Retinal pigment epithelial cell (primary cell): ENCODE data around the gene KRTAP10-11.

Experiments used
- DNase-seq: peaks from one replicate; pipeline ENCODE4 v3.0.0-alpha.2; 2010; ENCODE audit warnings: low read depth
- H3K4me3 ChIP-seq: 2 replicates; pipeline ENCODE4 v1.5.1; 2011; ENCODE audit warnings: mild to moderate bottlenecking, low read length, control low read depth, moderate library complexity
- CTCF ChIP-seq: conservative IDR thresholded peaks from 2 replicates; pipeline ENCODE4 v1.5.1; 2011; ENCODE audit warnings: low read depth, low read length, control low read depth, inconsistent platforms

The KRTAP10-11 gene

GRCh38 chr21:44612669-44613229, 33.5 kb upstream of the KRTAP10-11 start:
- no peak for TF ChIP-seq CTCF
- DNase-seq, result no peak
- no peak overlapping the region for H3K4me3 ChIP-seq

GRCh38 chr21:44613386-44614155, 32.6 kb upstream of the KRTAP10-11 start:
- no peak for TF ChIP-seq CTCF
- no peak overlapping the region for H3K4me3 ChIP-seq
- no peak for DNase-seq

- no peak for DNase-seq
- H3K4me3 ChIP-seq, result no peak overlapping the region
- no peak for TF ChIP-seq CTCF
Measured at GRCh38 chr21:44614161-44614631, 32.0 kb upstream of the KRTAP10-11 start.

- DNase-seq, result no peak
- H3K4me3 ChIP-seq, result no peak overlapping the region
- TF ChIP-seq CTCF, result no peak
Measured at GRCh38 chr21:44614961-44615391, 31.2 kb upstream of the KRTAP10-11 start.

- no peak for DNase-seq
- H3K4me3 ChIP-seq, result no peak overlapping the region
- TF ChIP-seq CTCF, result no peak
Measured at GRCh38 chr21:44615466-44615865, 30.7 kb upstream of the KRTAP10-11 start.

- no peak overlapping the region for H3K4me3 ChIP-seq
Measured at GRCh38 chr21:44615911-44616590, 30.2 kb upstream of the KRTAP10-11 start.

More at GRCh38 chr21:44615911-44616590, 30.2 kb upstream of the KRTAP10-11 start:
- DNase-seq, result no peak
- no peak for TF ChIP-seq CTCF
